RWPE1 (cell line): Measurements from ENCODE around the gene AQP12B.
"Not testable (repeated sequence)": the region's sequence is repeated elsewhere in the genome, so short reads cannot be mapped to it uniquely, and the experiment has no call there.

Experiments
- CTCF ChIA-PET: fragments of 350-600 bp; sonication (Branson Sonifier 250); formaldehyde crosslinking; extraction: SDS; loops from one replicate; lab custom pipeline; 2021; lab: Yijun Ruan, JAX
- POLR2A ChIA-PET: fragments of 400-600 bp; formaldehyde crosslinking; extraction: SDS; loops from one replicate; lab custom pipeline; 2020; ENCODE audit warnings: antibody characterized with exemption; ENCODE audit not compliant: low non-redundant PET; lab: Yijun Ruan, JAX
- DNase-seq: peaks from one replicate; pipeline ENCODE4 v3.0.0; 2012; ENCODE audit warnings: low spot score
- H3K27ac ChIP-seq: fragments of 450-650 bp; 2 replicates; pipeline ENCODE4 v1.5.1; 2017
- TF ChIP-seq, protein P1 (sequence below): fragments of 450-650 bp; conservative IDR thresholded peaks from 2 replicates; pipeline ENCODE4 v1.5.1; 2017; ENCODE audit warnings: low read depth, mild to moderate bottlenecking

The AQP12B gene

DNA sequence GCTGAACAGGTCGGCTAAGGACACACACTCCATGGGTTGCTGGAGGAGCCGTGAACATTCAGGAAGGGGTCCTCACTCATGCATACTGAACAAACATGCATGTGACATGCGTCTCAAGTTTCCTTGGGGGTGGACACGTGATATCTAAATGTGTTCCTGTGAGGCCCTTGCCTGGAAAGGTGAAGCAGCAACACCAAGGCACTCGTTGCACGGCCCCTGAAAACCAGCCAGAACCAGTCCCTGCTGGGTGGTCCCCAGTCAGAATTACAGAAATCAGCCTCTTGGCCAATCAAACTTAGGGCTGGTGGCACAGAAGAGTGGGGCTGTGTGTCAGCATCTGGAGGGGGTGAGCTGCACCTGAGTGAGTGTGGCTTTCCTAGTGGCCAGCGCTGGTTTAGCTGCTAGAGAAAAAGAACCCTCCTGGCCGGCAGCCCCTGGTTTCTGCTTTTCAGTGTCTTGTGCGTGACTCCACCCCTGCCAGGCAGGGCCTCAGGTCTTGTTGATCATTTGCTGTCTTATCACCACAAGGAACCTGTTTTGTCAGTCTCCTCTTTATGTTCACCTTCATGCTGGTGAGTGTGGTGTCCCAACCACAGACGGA, 3.2 kb upstream of the AQP12B start:
- no peak for DNase-seq
- ChIA-PET POLR2A (no interaction called here), CTCF (no interaction called here)
- TF ChIP-seq, protein P1, sequence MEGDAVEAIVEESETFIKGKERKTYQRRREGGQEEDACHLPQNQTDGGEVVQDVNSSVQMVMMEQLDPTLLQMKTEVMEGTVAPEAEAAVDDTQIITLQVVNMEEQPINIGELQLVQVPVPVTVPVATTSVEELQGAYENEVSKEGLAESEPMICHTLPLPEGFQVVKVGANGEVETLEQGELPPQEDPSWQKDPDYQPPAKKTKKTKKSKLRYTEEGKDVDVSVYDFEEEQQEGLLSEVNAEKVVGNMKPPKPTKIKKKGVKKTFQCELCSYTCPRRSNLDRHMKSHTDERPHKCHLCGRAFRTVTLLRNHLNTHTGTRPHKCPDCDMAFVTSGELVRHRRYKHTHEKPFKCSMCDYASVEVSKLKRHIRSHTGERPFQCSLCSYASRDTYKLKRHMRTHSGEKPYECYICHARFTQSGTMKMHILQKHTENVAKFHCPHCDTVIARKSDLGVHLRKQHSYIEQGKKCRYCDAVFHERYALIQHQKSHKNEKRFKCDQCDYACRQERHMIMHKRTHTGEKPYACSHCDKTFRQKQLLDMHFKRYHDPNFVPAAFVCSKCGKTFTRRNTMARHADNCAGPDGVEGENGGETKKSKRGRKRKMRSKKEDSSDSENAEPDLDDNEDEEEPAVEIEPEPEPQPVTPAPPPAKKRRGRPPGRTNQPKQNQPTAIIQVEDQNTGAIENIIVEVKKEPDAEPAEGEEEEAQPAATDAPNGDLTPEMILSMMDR = no peak
- H3K27ac ChIP-seq = no peak overlapping the region

DNA sequence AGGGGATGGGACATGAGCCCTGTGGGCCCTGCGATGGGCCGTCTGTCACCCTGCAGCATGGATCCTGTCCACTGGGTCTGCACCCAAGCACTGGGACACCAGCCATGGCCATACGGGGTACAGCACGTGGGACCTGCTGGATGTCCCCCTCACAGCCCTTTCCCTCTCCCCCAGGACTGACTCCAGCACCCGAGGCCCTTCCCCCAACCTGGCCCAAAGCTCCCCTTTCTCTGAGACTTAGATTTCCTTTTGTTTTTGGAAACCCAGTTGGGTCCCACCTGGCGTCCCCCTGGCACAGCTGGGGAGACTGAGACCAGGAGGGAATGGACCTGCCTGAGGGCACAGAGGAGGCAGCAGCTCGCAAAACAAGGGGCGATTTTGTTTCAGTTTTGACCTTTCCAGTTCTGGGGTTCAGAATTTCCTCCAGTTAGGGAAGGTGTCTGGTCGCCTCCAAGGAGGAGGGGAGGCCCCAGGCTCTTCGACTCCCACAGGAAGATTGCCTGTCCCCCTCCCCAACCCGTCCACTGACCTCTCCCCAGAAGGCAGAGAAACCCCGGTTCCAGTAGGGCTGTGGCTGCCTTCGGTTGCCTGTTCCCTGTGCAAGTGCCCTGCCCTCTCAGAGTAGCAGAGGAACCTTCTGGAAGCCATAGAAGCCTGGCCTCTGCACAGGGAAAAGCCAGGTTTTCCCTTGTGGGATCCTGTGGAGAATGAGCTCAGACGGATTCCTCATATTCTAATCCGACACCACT, 1.5 kb upstream of the AQP12B start:
- POLR2A ChIA-PET, CTCF ChIA-PET, H3K27ac ChIP-seq, DNase-seq: not testable (repeated sequence)

DNA sequence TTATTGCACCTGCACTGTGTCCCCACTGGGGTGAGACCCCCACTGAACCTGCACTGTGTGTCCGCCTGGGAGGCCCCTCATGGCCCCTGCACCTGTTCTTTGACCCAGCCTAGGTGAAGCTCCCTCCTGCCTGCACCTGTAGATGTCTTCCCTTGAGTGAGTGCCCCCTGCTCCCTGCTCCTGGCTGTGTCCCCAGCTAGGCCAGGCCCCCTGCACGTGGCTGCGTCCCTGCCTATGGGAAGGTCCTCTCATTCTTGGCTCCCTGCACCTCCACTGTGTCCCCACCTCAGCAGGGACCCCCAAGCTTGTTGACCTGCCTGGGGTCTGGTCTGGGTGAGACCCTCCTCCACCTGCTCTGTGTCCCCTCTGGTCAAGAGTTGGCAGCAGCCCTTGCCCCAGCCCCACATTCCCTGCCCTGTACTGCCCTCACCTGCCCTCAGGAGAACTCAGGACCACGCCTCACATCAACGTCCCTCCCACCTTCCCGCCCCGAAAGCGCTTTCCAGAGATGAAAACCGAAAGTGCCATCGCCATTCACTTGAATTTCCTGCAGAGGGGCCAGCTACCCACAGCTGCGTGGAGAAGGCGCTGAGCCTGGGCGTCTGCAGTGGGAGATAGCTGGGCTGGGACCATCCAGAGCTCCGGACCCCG, 769 bp upstream of the AQP12B start:
- H3K27ac ChIP-seq, CTCF ChIA-PET, POLR2A ChIA-PET, DNase-seq: not testable (repeated sequence)

DNA sequence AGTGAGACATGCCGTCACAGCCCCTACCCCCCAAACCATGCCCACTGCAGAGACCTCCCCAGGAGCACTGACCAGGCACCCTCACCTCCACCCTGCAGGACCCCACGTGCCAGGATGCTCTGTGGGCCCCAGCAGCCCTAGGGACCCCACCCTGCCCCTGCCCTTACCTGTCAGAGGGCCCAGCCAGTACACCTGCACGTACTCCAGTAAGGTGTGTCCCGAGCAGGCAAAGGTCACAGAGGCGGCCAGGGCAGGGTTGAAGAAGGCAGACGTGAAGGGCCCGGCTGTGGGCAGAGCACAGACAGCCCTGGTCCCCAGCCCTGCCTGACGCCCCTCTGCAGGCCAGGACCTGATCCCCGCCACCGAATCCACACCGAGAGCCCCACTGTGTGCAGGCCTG, 2.5 kb downstream of the AQP12B start:
- CTCF ChIA-PET, DNase-seq, H3K27ac ChIP-seq, POLR2A ChIA-PET: not testable (repeated sequence)

DNA sequence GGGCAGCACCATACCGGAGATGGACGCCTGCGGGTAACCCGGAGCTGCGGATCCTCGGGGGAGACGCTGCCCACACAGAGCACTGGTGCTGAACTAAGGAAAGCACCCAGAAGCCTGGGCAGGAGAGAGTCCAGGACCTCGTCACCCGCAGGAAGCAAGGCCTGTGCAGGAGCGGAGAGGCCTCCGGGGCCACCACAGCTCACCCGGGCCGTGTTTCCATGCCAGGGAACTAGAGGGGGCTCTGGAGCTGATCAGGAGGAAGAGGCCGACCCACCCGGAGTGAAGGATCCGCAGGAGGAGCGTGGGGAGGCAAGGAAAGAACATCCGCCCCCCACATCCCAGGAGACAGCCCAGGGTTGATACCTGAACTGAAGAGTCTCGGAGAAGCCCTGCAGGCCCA, 3.8 kb downstream of the AQP12B start:
- H3K27ac ChIP-seq, POLR2A ChIA-PET, CTCF ChIA-PET, DNase-seq: not testable (repeated sequence)

DNA sequence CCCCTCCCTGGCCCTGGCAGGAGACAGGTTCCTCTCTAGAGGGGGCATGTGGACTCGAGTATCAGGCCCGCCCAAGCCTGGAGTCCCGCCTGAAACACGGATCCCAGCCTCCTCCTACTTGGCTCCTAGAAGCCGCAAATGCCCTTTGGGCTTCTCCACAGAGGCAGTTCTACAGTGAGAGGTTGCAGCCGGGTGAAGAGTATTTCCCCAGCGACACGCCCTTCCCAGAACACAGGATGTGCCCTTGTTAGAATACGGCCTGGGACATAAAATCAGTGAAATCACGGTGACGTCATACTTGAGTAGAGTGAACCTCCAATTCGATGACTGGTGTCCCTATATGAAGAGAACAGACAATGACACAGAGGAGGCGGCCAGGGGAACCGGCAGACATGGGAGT, 4.6 kb downstream of the AQP12B start:
- POLR2A ChIA-PET, CTCF ChIA-PET, DNase-seq, H3K27ac ChIP-seq: not testable (repeated sequence)

DNA sequence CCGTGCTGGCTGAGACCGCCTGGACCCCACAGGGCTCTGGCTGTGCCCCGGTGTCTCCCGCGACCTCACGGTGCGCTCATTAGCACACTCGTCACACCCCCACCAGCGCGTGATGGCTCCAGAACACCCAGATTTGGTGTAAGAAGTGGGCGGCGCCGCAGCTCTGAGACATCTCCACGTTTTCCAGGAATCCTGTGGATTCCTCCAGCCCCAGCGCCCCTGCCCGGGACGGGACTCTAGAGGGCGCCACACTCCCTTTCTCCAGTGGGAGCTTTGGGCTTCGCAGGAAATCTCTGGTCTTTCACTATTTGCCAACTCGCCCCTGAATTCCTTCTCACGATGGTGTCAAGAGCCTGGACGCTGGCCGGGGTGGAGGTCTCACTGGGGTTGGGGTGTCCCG, 7.3 kb downstream of the AQP12B start:
- POLR2A ChIA-PET, H3K27ac ChIP-seq, DNase-seq, CTCF ChIA-PET: not testable (repeated sequence)

DNA sequence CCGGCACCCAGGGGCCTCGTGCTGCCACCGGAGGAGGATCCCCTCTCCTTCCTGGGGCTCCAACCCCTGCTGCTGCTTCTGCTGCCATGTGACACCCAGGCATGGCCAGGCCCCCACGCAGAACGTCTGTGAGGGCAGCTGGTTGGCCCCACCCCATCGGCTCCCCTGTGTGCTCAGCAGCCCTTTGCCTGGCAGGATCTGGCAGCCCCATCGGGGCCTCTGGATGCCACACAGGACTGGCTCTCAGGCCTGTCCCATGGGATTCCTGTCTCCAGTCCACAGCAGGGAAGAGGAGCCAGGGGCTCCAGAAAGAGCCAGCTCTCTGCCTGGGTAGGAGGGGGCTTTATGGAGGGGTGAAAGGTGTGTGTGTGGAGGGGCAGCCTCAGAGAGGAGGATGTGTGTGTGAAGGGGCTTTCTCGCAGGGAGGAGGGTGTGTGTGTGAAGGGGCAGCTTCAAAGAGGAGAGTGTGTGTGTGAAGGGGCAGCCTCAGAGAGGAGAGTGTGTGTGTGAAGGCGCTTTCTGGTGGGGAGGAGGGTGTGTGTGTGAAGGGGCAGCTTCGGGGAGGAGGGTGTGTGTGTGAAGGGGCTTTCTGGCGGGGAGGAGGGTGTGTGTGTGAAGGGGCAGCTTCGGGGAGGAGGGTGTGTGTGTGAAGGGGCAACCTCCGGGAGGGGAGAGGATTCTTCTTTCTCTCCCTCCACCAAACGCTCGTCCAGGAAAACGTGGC, 8.1 kb downstream of the AQP12B start:
- POLR2A ChIA-PET, H3K27ac ChIP-seq, DNase-seq, CTCF ChIA-PET: not testable (repeated sequence)

DNA sequence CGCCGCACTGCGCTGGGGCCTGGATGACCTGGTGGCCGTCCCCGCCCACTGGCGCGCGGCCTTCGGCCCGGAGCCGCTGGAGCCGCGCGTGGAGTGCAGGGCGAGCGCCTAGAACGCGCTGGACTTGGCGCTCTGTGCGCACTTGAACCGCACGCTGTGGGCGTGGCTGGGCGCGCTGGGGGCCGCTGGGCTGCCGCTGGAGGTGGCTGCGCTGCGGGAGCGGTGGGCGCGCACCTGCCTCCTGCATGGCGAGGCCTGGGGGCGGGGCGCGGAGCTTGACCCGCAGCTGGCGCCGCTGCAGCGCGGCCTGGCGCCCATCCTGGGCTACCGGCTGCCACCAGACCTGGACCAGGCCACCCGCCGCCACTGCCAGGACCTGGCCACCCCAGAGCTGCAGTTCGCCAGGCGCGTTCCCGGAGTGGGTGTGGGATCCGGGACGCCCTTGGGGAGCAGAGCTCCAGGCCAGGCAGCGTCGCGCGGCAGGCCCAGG, 9.9 kb downstream of the AQP12B start:
- ChIA-PET POLR2A (no interaction called here), CTCF (interaction anchor here (0.6 kb wide), 1 partner anchor 529 kb away, joined by 3 read pairs; no protein-coding TSS in a partner anchor)
- DNase-seq = no peak
- TF ChIP-seq, protein P1 = no peak
- H3K27ac ChIP-seq = no peak overlapping the region
